B cell (primary cell): ENCODE measurements around the gene CLDN8. TPM values are rescaled to one million over a fixed set of nuclear protein-coding genes. Genes with fewer than 3 reads are reported as not detected.

ENCODE experiments used
- ATAC-seq: fragments of 200-7000 bp; cut with Tn5 transposase; one replicate; pipeline ENCODE4 v1.10.0; 2021; ENCODE audit warnings: low read depth, mild to moderate bottlenecking, moderate number of reproducible peaks, moderate library complexity
- CTCF ChIA-PET: fragments of 350-600 bp; sonication (Branson Sonifier 250); formaldehyde crosslinking; loops from one replicate; lab custom pipeline; 2021; ENCODE audit warnings: antibody characterized with exemption, inconsistent platforms; lab: Charles Lee
- POLR2A ChIA-PET: fragments of 350-600 bp; sonication (Branson Sonifier 250); formaldehyde crosslinking; loops from one replicate; lab custom pipeline; 2021; ENCODE audit warnings: antibody characterized with exemption; lab: Charles Lee
- DNase-seq: peaks from one replicate; pipeline ENCODE4 v3.0.0; 2013
- H2AFZ ChIP-seq: 2 replicates; pipeline ENCODE4 v1.6.1; 2012; ENCODE audit warnings: mild to moderate bottlenecking, low read depth, low read length; ENCODE audit not compliant: insufficient read depth, poor library complexity, severe bottlenecking
- H3K27ac ChIP-seq, 2 donors: 1 replicate in 1 of 2; 2 replicates in 1 of 2; pipeline ENCODE4 v1.5.1; 2012 to 2013; ENCODE audit warnings: low read length in 2 of 2, mild to moderate bottlenecking in 2 of 2, moderate library complexity in 1 of 2
- H3K27me3 ChIP-seq, 4 experiments: fragments of 200-600 bp in 1 of 4; sonication (generic) in 1 of 4; replicated peaks in 1 of 4; 1 replicate in 2 of 4; 2 replicates in 2 of 4; pipeline versions ENCODE4 v1.6.1 to v1.7.0; 2013 to 2016; ENCODE audit warnings: low read length in 3 of 4, mild to moderate bottlenecking in 2 of 4, mixed read lengths in 1 of 4, moderate library complexity in 1 of 4; ENCODE audit not compliant: insufficient read depth in 4 of 4, control insufficient read depth in 3 of 4; ENCODE audit errors: control extremely low read depth in 1 of 4
- H3K36me3 ChIP-seq, 2 experiments: replicated peaks in 1 of 2; 1 replicate in 1 of 2; 2 replicates in 1 of 2; pipeline versions ENCODE4 v1.6.1 to v1.7.1; 2013; ENCODE audit warnings: low read length in 1 of 2; ENCODE audit not compliant: insufficient read depth in 2 of 2, control insufficient read depth in 1 of 2; ENCODE audit errors: control extremely low read depth in 1 of 2, extremely low read depth in 1 of 2
- H3K4me1 ChIP-seq, 2 donors: fragments of 200-600 bp in 1 of 2; sonication (generic) in 1 of 2; 1 replicate in 1 of 2; 2 replicates in 1 of 2; pipeline versions ENCODE4 v1.5.1 to v1.6.1; 2013 to 2017; ENCODE audit warnings: low read length in 2 of 2; ENCODE audit not compliant: control insufficient read depth in 2 of 2, insufficient read depth in 2 of 2
- H3K4me2 ChIP-seq: replicated peaks from 2 replicates; pipeline ENCODE3; 2012; ENCODE audit warnings: mild to moderate bottlenecking, low read depth, low read length; ENCODE audit not compliant: poor library complexity, severe bottlenecking
- H3K4me3 ChIP-seq, 5 experiments: fragments of 200-600 bp in 1 of 5; sonication (generic) in 1 of 5; 1 replicate in 3 of 5; 2 replicates in 2 of 5; pipeline versions ENCODE4 v1.5.1 to v1.7.0; 2011 to 2016; ENCODE audit warnings: low read length in 4 of 5, mild to moderate bottlenecking in 4 of 5, low read depth in 2 of 5, control low read depth in 1 of 5, moderate library complexity in 1 of 5; ENCODE audit not compliant: insufficient read depth in 1 of 5; ENCODE audit errors: control extremely low read depth in 1 of 5, extremely low read depth in 1 of 5
- H3K79me2 ChIP-seq: fragments of 200-600 bp; sonication (generic); one replicate; pipeline ENCODE4 v1.6.0; 2016; ENCODE audit warnings: low read length; ENCODE audit not compliant: control insufficient read depth, insufficient read depth
- H3K9ac ChIP-seq: fragments of 200-600 bp; sonication (generic); 2 replicates; pipeline ENCODE4 v1.6.1; 2017; ENCODE audit warnings: mild to moderate bottlenecking, low read length, moderate library complexity
- H3K9me3 ChIP-seq, 3 donors: one replicate each; pipeline versions ENCODE4 v1.6.1 to v1.7.1; 2013; ENCODE audit warnings: low read length in 2 of 3; ENCODE audit not compliant: control insufficient read depth in 2 of 3, insufficient read depth in 1 of 3; ENCODE audit errors: control extremely low read depth in 1 of 3
- H4K20me1 ChIP-seq: 2 replicates; pipeline ENCODE4 v1.6.0; 2012; ENCODE audit warnings: mild to moderate bottlenecking, low read length; ENCODE audit not compliant: insufficient read depth, control insufficient read depth, poor library complexity, severe bottlenecking
- H3K27ac Mint-ChIP-seq: one replicate; pipeline ENCODE4 v1.8.0; 2021; ENCODE audit warnings: mixed read lengths
- H3K27me3 Mint-ChIP-seq: one replicate; pipeline ENCODE4 v1.8.0; 2021; ENCODE audit warnings: mixed read lengths
- H3K4me1 Mint-ChIP-seq: one replicate; pipeline ENCODE4 v1.8.0; 2021; ENCODE audit warnings: mixed read lengths
- H3K4me3 Mint-ChIP-seq: one replicate; pipeline ENCODE4 v1.8.0; 2021; ENCODE audit warnings: mixed read lengths
- H3K9me3 Mint-ChIP-seq: one replicate; pipeline ENCODE4 v1.8.0; 2022; ENCODE audit warnings: mixed read lengths; ENCODE audit not compliant: insufficient read depth
- EZH2 ChIP-seq: IDR thresholded peaks from 2 replicates; pipeline ENCODE4 v1.6.1; 2012; ENCODE audit warnings: borderline replicate concordance, low read depth, mild to moderate bottlenecking, moderate library complexity, low read length; ENCODE audit not compliant: insufficient read depth, poor library complexity, severe bottlenecking
- WGBS: methylation state at CpG from one replicate; pipeline ENCODE4 v1.1.5; 2013; ENCODE audit warnings: missing lambda C conversion rate; ENCODE audit not compliant: insufficient coverage; 5-methylcytosine and 5-hydroxymethylcytosine counted together
- intact Hi-C: fragments of 100-400 bp; cut with micrococcal nuclease; formaldehyde crosslinking; loops from one replicate; pipeline ENCODE4 v1.10.0; 2022
- polyA plus RNA-seq: library from polyadenylated mRNA; depleted of rRNA; stranded (reverse); fragments of >200 nt; gene quantifications from 2 replicates; pipeline ENCODE4 v1.2.3, GENCODE V29; 2012
- total RNA-seq, 2 donors: library from RNA; stranded (reverse); fragments of 120-200 nt in 1 of 2; gene quantifications; 1 replicate in 1 of 2; 2 replicates in 1 of 2; pipeline versions ENCODE4 v1.2.3 to v1.2.4, GENCODE V29; 2013 to 2022
- TF ChIP-seq, protein P1 (sequence below): fragments of 200-600 bp; IDR thresholded peaks from one replicate; pipeline ENCODE4 v1.8.0; 2022; ENCODE audit warnings: antibody characterized with exemption, mild to moderate bottlenecking

The CLDN8 gene
- total and polyA plus RNA-seq, 2 donors (not counting 1 experiment from before 2014, with no cell fraction given), result not detected

DNA sequence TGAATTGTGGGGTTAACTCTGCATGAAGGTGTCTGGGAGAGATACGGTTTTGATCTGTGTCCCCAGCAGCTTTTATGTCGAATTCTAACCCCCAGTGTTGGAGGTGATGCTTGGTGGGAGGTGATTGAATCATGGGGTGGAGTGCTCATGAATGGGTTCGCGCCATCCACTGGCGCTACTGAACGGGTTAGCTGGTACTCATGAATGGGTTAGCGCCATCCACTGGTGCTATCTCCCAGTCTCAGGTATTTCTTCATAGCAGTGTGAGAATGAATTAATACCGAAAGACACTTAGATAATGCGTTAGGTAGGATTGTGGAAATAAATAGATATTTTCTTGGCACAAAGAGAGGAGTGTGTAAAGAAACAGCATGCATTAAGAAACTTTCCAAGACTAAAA lies 32.9 kb upstream of the CLDN8 start:
- no peak overlapping the region for H3K4me3 Mint-ChIP-seq
- POLR2A ChIA-PET, result no interaction called here
- CTCF ChIA-PET, result no interaction called here
- no peaks in the 10 kb centered on the region for H3K4me1 ChIP-seq
- H3K9ac ChIP-seq, result no peak overlapping the region
- no peaks in the 10 kb centered on the region for H3K9me3 ChIP-seq
- no peaks in the 10 kb centered on the region for H3K27me3 Mint-ChIP-seq
- DNase-seq, result no peak
- 97% methylated on average over 9 of the region's 9 CpGs for WGBS
- peaks cover 6% of the 10 kb centered on the region for H3K9me3 Mint-ChIP-seq
- no peak for ATAC-seq
- no peak overlapping the region for H3K4me3 ChIP-seq
- H3K36me3 ChIP-seq, result no peaks in the 10 kb centered on the region
- TF ChIP-seq, protein P1, sequence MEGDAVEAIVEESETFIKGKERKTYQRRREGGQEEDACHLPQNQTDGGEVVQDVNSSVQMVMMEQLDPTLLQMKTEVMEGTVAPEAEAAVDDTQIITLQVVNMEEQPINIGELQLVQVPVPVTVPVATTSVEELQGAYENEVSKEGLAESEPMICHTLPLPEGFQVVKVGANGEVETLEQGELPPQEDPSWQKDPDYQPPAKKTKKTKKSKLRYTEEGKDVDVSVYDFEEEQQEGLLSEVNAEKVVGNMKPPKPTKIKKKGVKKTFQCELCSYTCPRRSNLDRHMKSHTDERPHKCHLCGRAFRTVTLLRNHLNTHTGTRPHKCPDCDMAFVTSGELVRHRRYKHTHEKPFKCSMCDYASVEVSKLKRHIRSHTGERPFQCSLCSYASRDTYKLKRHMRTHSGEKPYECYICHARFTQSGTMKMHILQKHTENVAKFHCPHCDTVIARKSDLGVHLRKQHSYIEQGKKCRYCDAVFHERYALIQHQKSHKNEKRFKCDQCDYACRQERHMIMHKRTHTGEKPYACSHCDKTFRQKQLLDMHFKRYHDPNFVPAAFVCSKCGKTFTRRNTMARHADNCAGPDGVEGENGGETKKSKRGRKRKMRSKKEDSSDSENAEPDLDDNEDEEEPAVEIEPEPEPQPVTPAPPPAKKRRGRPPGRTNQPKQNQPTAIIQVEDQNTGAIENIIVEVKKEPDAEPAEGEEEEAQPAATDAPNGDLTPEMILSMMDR, result no peak
- no peak for TF ChIP-seq EZH2
- H3K27ac Mint-ChIP-seq, result no peak overlapping the region
- H2AFZ ChIP-seq, result no peak overlapping the region
- no peaks in the 10 kb centered on the region for H3K27me3 ChIP-seq
- no peaks in the 10 kb centered on the region for H3K4me1 Mint-ChIP-seq
- intact Hi-C loops, result no loop called here
- no peak overlapping the region for H3K4me2 ChIP-seq
- no peaks in the 10 kb centered on the region for H4K20me1 ChIP-seq
- H3K27ac ChIP-seq, result no peak overlapping the region
- no peaks in the 10 kb centered on the region for H3K79me2 ChIP-seq

DNA sequence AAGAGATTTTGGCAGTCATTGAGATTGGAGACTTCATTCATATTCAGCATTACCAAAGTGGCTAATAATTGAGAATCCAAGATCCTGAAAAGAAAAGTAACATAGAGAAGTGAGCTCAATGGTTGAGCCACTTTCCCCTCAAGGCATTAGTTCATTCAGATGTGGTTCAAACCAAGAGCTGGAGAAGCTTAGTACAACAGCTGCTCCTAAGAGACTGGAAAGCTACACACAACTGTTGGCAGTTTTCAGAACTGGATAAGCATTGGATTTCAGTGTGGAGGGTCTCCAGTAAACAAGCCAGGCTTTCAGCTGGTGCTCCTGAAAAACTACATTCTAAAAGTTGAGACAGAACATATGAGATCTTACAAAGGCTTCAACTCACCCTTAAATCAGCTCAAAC lies 29.2 kb upstream of the CLDN8 start:
- Histone ChIP-seq H3K9me3 (no peaks in the 10 kb centered on the region), H2AFZ (no peak overlapping the region), H3K36me3 (no peaks in the 10 kb centered on the region), H3K4me2 (no peak overlapping the region), H4K20me1 (no peaks in the 10 kb centered on the region), H3K4me1 (no peaks in the 10 kb centered on the region), H3K4me3 (no peak overlapping the region), H3K27ac (no peak overlapping the region), H3K27me3 (no peaks in the 10 kb centered on the region), H3K79me2 (no peaks in the 10 kb centered on the region), H3K9ac (no peak overlapping the region)
- Mint-ChIP-seq H3K4me3 (no peak overlapping the region), H3K27ac (no peak overlapping the region), H3K9me3 (peaks cover 5% of the 10 kb centered on the region), H3K4me1 (no peaks in the 10 kb centered on the region), H3K27me3 (no peaks in the 10 kb centered on the region)
- no peak for ATAC-seq
- ChIA-PET POLR2A (no interaction called here), CTCF (no interaction called here)
- no peak for DNase-seq
- TF ChIP-seq, protein P1, result no peak
- no peak for TF ChIP-seq EZH2
- intact Hi-C loops, result no loop called here
